Uterus (tissue), 2 donors: Measurements from ENCODE around the gene CDK6.

Experiments used
- CTCF ChIP-seq, 4 experiments: fragments of 200-600 bp in 2 of 4; fragments of 450-650 bp in 2 of 4; sonication (generic) in 2 of 4; IDR thresholded peaks; one replicate each; pipeline ENCODE4 v1.5.1; 2016 to 2019; ENCODE audit warnings: antibody characterized with exemption in 4 of 4, mild to moderate bottlenecking in 2 of 4, moderate library complexity in 1 of 4
- POLR2A ChIP-seq, 2 donors: fragments of 450-650 bp; IDR thresholded peaks; one replicate each; pipeline ENCODE4 v1.6.1; 2016; ENCODE audit warnings: antibody characterized with exemption in 2 of 2, mild to moderate bottlenecking in 1 of 2, moderate library complexity in 1 of 2

DNA sequence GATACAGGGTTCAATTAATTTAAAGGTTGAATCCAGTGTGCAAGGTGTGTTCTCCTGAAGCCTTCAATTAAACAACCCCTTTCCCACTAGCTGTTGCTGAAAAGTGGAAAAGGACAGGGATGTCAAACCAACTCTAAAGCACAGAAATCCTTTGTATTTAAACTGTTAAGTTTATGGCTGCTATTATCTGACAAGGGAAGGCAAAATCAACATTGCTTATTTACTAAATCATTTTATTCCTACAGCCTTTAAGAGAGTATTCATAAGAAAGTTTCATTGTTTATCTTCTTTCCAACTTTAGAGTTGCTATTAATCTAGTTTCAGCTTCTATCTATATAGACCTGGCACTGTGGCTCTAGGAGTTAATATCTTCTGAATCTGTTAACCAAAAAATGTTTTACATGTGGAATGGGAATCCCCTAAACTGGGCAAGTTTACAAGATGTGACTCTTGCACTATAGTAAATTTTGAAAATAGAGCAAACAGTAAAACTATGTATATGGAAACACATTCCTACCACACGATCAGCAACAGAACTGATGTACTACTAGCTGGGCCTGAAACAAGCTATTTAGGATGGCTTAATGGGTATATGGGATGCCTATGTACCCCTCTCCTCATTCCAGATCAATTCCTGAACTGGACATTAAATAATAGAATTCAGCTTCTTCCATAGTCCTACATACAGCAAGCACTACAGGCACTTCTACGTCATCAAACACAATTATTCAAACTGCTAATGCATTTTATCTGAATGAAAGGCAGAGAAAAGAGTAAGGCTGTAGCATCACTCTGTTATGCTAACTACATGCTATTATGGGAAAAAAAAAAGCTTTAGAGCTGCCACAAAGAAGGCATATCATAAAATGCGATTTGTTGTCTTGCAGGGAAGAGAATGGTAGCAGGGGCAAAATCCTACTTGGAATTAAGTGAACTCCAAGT is 52.8 kb downstream of the CDK6 start:
- TF ChIP-seq CTCF (IDR thresholded peaks at IDR 0.05), result no peak
- no peak for TF ChIP-seq POLR2A (IDR thresholded peaks at IDR 0.05)
